ENCODE results near the gene RPS2. TPM values are rescaled to one million over a fixed set of nuclear protein-coding genes. Genes with fewer than 3 reads are reported as not detected.

Gene RPS2
- polyA plus RNA-seq, 4 donors: 1,831 to 2,075 (median 1,960) TPM

Other genes starting within 250 kb of the RPS2 start
- 10 to 100 TPM; 18.7 to 46.6 (median 22.9) TPM for gene NME3, start 193.3 kb downstream of the RPS2 start, polyA plus RNA-seq (ENCODE audit: insufficient read length in 4 of 4)
- 10 to 100 TPM in 1 of 4 donors, 1 to 10 TPM in 3; 5.7 to 16.1 (median 8.0) TPM for gene EME2, start 192.0 kb downstream of the RPS2 start, polyA plus RNA-seq (ENCODE audit: insufficient read length in 4 of 4)
- gene MRPS34, start 191.7 kb downstream of the RPS2 start, polyA plus RNA-seq (ENCODE audit: insufficient read length in 4 of 4): 10 to 100 TPM; 37.1 to 89.4 (median 57.9) TPM
- 10 to 100 TPM; 31.4 to 53.3 (median 35.4) TPM for gene SPSB3, start 182.3 kb downstream of the RPS2 start, polyA plus RNA-seq (ENCODE audit: insufficient read length in 4 of 4)
- 10 to 100 TPM; 32.7 to 58.6 (median 34.8) TPM for gene NUBP2, start 181.9 kb downstream of the RPS2 start, polyA plus RNA-seq (ENCODE audit: insufficient read length in 4 of 4)
- 1 to 10 TPM in 3 of 4 donors, under 1 TPM in 1; 0.15 to 3.6 (median 1.6) TPM for gene IGFALS, start 171.1 kb downstream of the RPS2 start, polyA plus RNA-seq (ENCODE audit: insufficient read length in 4 of 4)
- 10 to 100 TPM; 29.7 to 51.8 (median 31.9) TPM for gene HAGH, start 138.0 kb downstream of the RPS2 start, polyA plus RNA-seq (ENCODE audit: insufficient read length in 4 of 4)
- gene FAHD1, start 137.6 kb downstream of the RPS2 start, polyA plus RNA-seq (ENCODE audit: insufficient read length in 4 of 4): 10 to 100 TPM; 22.5 to 46.7 (median 34.7) TPM
- gene MEIOB, start 92.7 kb downstream of the RPS2 start, polyA plus RNA-seq (ENCODE audit: insufficient read length in 4 of 4): 1 to 10 TPM in 2 of 4 donors, under 1 TPM in 2; 0.25 to 3.1 (median 1.00) TPM
- gene HS3ST6, start 46.4 kb downstream of the RPS2 start, polyA plus RNA-seq (ENCODE audit: insufficient read length in 4 of 4): under 1 TPM in 3 of 4 donors, not detected in 1; 0.27 to 0.63 (median 0.42) TPM
- 10 to 100 TPM; 12.7 to 78.7 (median 58.5) TPM for gene MSRB1, start 21.6 kb downstream of the RPS2 start, polyA plus RNA-seq (ENCODE audit: insufficient read length in 4 of 4)
- under 1 TPM; 0.09 to 0.34 (median 0.13) TPM for gene RPL3L, start 10.1 kb downstream of the RPS2 start, polyA plus RNA-seq (ENCODE audit: insufficient read length in 4 of 4)
- 100 to 1,000 TPM in 3 of 4 donors, 10 to 100 TPM in 1; 86.4 to 134 (median 128) TPM for gene NDUFB10, start 5.3 kb downstream of the RPS2 start, polyA plus RNA-seq (ENCODE audit: insufficient read length in 4 of 4)
- not detected for gene RNF151, start 2.0 kb upstream of the RPS2 start, polyA plus RNA-seq (ENCODE audit: insufficient read length in 4 of 4)
- 10 to 100 TPM; 25.1 to 46.9 (median 29.1) TPM for gene TBL3, start 7.2 kb upstream of the RPS2 start, polyA plus RNA-seq (ENCODE audit: insufficient read length in 4 of 4)
- 1 to 10 TPM in 1 of 4 donors, under 1 TPM in 3; 0.45 to 3.0 (median 0.78) TPM for gene NOXO1, start 16.6 kb upstream of the RPS2 start, polyA plus RNA-seq (ENCODE audit: insufficient read length in 4 of 4)
- gene GFER, start 19.4 kb upstream of the RPS2 start, polyA plus RNA-seq (ENCODE audit: insufficient read length in 4 of 4): 10 to 100 TPM; 17.3 to 29.2 (median 23.9) TPM
- 1 to 10 TPM; 1.7 to 3.1 (median 1.9) TPM for gene SYNGR3, start 25.1 kb upstream of the RPS2 start, polyA plus RNA-seq (ENCODE audit: insufficient read length in 4 of 4)
- 10 to 100 TPM; 16.9 to 28.3 (median 18.9) TPM for gene ZNF598, start 45.0 kb upstream of the RPS2 start, polyA plus RNA-seq (ENCODE audit: insufficient read length in 4 of 4)
- 10 to 100 TPM in 1 of 4 donors, 1 to 10 TPM in 3; 4.2 to 12.3 (median 7.3) TPM for gene NPW, start 55.0 kb upstream of the RPS2 start, polyA plus RNA-seq (ENCODE audit: insufficient read length in 4 of 4)
- gene NHERF2, start 62.1 kb upstream of the RPS2 start, polyA plus RNA-seq (ENCODE audit: insufficient read length in 4 of 4): 100 to 1,000 TPM; 102 to 161 (median 104) TPM
- 10 to 100 TPM; 15.8 to 27.1 (median 17.5) TPM for gene NTHL1, start 83.0 kb upstream of the RPS2 start, polyA plus RNA-seq (ENCODE audit: insufficient read length in 4 of 4)
- 100 to 1,000 TPM; 121 to 183 (median 146) TPM for gene TSC2, start 83.2 kb upstream of the RPS2 start, polyA plus RNA-seq (ENCODE audit: insufficient read length in 4 of 4)
- gene PKD1, start 171.1 kb upstream of the RPS2 start, polyA plus RNA-seq (ENCODE audit: insufficient read length in 4 of 4): 100 to 1,000 TPM in 2 of 4 donors, 10 to 100 TPM in 2; 51.6 to 119 (median 94.0) TPM
- gene RAB26, start 183.8 kb upstream of the RPS2 start, polyA plus RNA-seq (ENCODE audit: insufficient read length in 4 of 4): 1 to 10 TPM; 1.9 to 4.0 (median 2.4) TPM
- 10 to 100 TPM; 41.7 to 56.9 (median 50.5) TPM for gene TRAF7, start 191.0 kb upstream of the RPS2 start, polyA plus RNA-seq (ENCODE audit: insufficient read length in 4 of 4)
- 1 to 10 TPM in 3 of 4 donors, under 1 TPM in 1; 0.79 to 2.4 (median 1.4) TPM for gene CASKIN1, start 231.8 kb upstream of the RPS2 start, polyA plus RNA-seq (ENCODE audit: insufficient read length in 4 of 4)
- gene MLST8, start 240.6 kb upstream of the RPS2 start, polyA plus RNA-seq (ENCODE audit: insufficient read length in 4 of 4): 10 to 100 TPM; 32.8 to 55.0 (median 40.7) TPM
- 10 to 100 TPM in 1 of 4 donors, 1 to 10 TPM in 3; 4.6 to 11.5 (median 5.4) TPM for gene BRICD5, start 246.0 kb upstream of the RPS2 start, polyA plus RNA-seq (ENCODE audit: insufficient read length in 4 of 4)